Measurements from ENCODE around the gene VAMP1.
"Not testable (repeated sequence)": the region's sequence is repeated elsewhere in the genome, so short reads cannot be mapped to it uniquely, and the experiment has no call there.

DNA sequence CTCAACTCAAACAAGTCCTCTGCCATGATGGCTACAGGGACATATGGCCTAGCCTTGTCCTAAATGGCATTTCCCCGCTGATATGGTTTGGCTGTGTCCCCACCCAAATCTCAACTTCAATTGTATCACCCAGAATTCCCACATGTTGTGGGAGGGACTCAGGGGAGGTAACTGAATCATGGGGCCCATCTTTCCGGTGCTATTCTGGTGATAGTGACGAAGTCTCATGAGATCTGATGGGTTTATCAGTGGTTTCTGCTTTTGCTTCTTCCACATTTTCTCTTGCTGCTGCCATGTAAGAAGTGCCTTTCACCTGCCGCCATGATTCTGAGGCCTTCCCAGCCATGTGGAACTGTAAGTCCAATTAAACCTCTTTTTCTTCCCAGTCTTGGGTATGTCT lies 3.7 kb downstream of the VAMP1 start:
- TF ChIP-seq, protein P1, sequence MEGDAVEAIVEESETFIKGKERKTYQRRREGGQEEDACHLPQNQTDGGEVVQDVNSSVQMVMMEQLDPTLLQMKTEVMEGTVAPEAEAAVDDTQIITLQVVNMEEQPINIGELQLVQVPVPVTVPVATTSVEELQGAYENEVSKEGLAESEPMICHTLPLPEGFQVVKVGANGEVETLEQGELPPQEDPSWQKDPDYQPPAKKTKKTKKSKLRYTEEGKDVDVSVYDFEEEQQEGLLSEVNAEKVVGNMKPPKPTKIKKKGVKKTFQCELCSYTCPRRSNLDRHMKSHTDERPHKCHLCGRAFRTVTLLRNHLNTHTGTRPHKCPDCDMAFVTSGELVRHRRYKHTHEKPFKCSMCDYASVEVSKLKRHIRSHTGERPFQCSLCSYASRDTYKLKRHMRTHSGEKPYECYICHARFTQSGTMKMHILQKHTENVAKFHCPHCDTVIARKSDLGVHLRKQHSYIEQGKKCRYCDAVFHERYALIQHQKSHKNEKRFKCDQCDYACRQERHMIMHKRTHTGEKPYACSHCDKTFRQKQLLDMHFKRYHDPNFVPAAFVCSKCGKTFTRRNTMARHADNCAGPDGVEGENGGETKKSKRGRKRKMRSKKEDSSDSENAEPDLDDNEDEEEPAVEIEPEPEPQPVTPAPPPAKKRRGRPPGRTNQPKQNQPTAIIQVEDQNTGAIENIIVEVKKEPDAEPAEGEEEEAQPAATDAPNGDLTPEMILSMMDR (IDR thresholded peaks at IDR 0.05): not testable (repeated sequence)
- TF ChIP-seq POLR2A (IDR thresholded peaks at IDR 0.05): not testable (repeated sequence)
